Measurements from ENCODE around the gene RPN2. TPM values are rescaled to one million over a fixed set of nuclear protein-coding genes. Genes with fewer than 3 reads are reported as not detected.

Gene RPN2
- total and polyA plus RNA-seq, 2 of the 13 experiments (the other 11 are each of a cell fraction or from before 2014, with no cell fraction given) = 587 to 1,818 TPM

GRCh38 chr20:37285664-37286374 lies 106.7 kb downstream of the RPN2 start (continued):
- peak; percentile 90 to 95 for TF ChIP-seq NR2F1 (CRISPR knock-in tag; IDR thresholded peaks at IDR 0.05)
- no peak for TF ChIP-seq CC2D1A (CRISPR knock-in tag; IDR thresholded peaks at IDR 0.05)
- peak; percentile 97 for TF ChIP-seq HNF4A (CRISPR knock-in tag; IDR thresholded peaks at IDR 0.05)
- TF ChIP-seq, protein P1, sequence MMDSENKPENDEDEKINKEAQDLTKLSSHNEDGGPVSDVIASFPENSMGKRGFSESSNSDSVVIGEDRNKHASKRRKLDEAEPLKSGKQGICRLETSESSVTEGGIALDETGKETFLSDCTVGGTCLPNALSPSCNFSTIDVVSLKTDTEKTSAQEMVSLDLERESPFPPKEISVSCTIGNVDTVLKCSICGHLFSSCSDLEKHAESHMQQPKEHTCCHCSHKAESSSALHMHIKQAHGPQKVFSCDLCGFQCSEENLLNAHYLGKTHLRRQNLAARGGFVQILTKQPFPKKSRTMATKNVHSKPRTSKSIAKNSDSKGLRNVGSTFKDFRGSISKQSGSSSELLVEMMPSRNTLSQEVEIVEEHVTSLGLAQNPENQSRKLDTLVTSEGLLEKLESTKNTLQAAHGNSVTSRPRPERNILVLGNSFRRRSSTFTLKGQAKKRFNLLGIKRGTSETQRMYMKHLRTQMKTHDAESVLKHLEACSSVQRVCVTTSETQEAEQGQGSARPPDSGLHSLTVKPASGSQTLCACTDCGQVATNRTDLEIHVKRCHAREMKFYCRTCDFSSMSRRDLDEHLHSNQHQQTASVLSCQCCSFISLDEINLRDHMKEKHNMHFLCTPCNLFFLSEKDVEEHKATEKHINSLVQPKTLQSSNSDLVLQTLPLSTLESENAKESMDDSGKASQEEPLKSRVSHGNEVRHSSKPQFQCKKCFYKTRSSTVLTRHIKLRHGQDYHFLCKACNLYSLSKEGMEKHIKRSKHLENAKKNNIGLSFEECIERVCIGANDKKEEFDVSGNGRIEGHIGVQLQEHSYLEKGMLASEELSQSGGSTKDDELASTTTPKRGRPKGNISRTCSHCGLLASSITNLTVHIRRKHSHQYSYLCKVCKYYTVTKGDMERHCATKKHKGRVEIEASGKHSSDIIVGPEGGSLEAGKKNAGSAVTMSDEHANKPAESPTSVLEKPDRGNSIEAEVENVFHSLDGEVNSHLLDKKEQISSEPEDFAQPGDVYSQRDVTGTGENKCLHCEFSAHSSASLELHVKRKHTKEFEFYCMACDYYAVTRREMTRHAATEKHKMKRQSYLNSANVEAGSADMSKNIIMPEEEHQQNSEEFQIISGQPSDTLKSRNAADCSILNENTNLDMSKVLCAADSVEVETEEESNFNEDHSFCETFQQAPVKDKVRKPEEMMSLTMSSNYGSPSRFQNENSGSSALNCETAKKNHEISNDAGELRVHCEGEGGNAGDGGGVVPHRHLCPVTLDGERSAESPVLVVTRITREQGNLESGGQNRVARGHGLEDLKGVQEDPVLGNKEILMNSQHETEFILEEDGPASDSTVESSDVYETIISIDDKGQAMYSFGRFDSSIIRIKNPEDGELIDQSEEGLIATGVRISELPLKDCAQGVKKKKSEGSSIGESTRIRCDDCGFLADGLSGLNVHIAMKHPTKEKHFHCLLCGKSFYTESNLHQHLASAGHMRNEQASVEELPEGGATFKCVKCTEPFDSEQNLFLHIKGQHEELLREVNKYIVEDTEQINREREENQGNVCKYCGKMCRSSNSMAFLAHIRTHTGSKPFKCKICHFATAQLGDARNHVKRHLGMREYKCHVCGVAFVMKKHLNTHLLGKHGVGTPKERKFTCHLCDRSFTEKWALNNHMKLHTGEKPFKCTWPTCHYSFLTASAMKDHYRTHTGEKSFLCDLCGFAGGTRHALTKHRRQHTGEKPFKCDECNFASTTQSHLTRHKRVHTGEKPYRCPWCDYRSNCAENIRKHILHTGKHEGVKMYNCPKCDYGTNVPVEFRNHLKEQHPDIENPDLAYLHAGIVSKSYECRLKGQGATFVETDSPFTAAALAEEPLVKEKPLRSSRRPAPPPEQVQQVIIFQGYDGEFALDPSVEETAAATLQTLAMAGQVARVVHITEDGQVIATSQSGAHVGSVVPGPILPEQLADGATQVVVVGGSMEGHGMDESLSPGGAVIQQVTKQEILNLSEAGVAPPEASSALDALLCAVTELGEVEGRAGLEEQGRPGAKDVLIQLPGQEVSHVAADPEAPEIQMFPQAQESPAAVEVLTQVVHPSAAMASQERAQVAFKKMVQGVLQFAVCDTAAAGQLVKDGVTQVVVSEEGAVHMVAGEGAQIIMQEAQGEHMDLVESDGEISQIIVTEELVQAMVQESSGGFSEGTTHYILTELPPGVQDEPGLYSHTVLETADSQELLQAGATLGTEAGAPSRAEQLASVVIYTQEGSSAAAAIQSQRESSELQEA (CRISPR knock-in tag; IDR thresholded peaks at IDR 0.05; ENCODE audit: not compliant biosample characterization) = no peak
- TF ChIP-seq ZNF652 (CRISPR knock-in tag; IDR thresholded peaks at IDR 0.05; ENCODE audit: borderline replicate concordance, low read depth) = no peak
- 0 out of 2 replicates have a peak, but pooled peaks have one; percentile 26 for TF ChIP-seq CREB1 (IDR thresholded peaks at IDR 0.05)
- no peak for TF ChIP-seq CREB1 (CRISPR knock-in tag; IDR thresholded peaks at IDR 0.05)
- TF ChIP-seq NAIF1 (CRISPR knock-in tag; IDR thresholded peaks at IDR 0.05; ENCODE audit: borderline replicate concordance) = 0 out of 2 replicates have a peak, but pooled peaks have one; percentile 64
- no peak for TF ChIP-seq RBM22 (optimal IDR thresholded peaks at IDR 0.05; ENCODE audit: low read length)
- peak; percentile 79; the same call in 1 of the 2 replicates for TF ChIP-seq ZNF12 (CRISPR knock-in tag; IDR thresholded peaks at IDR 0.05)
- TF ChIP-seq, protein P2, sequence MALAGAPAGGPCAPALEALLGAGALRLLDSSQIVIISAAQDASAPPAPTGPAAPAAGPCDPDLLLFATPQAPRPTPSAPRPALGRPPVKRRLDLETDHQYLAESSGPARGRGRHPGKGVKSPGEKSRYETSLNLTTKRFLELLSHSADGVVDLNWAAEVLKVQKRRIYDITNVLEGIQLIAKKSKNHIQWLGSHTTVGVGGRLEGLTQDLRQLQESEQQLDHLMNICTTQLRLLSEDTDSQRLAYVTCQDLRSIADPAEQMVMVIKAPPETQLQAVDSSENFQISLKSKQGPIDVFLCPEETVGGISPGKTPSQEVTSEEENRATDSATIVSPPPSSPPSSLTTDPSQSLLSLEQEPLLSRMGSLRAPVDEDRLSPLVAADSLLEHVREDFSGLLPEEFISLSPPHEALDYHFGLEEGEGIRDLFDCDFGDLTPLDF (CRISPR knock-in tag; IDR thresholded peaks at IDR 0.05) = no peak; the same call in 1 of the 2 replicates
- no peak for TF ChIP-seq HOXA5 (CRISPR knock-in tag; IDR thresholded peaks at IDR 0.05)
- TF ChIP-seq, protein P3, sequence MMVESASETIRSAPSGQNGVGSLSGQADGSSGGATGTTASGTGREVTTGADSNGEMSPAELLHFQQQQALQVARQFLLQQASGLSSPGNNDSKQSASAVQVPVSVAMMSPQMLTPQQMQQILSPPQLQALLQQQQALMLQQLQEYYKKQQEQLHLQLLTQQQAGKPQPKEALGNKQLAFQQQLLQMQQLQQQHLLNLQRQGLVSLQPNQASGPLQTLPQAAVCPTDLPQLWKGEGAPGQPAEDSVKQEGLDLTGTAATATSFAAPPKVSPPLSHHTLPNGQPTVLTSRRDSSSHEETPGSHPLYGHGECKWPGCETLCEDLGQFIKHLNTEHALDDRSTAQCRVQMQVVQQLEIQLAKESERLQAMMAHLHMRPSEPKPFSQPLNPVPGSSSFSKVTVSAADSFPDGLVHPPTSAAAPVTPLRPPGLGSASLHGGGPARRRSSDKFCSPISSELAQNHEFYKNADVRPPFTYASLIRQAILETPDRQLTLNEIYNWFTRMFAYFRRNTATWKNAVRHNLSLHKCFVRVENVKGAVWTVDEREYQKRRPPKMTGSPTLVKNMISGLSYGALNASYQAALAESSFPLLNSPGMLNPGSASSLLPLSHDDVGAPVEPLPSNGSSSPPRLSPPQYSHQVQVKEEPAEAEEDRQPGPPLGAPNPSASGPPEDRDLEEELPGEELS (CRISPR knock-in tag; IDR thresholded peaks at IDR 0.05) = peak; percentile 54; the same call in 1 of the 2 replicates
- TF ChIP-seq ZNF382 (CRISPR knock-in tag; IDR thresholded peaks at IDR 0.05; ENCODE audit: borderline replicate concordance) = no peak
- TF ChIP-seq ZNF580 (CRISPR knock-in tag; IDR thresholded peaks at IDR 0.05; ENCODE audit: borderline replicate concordance, low read depth) = 0 out of 2 replicates have a peak, but pooled peaks have one; percentile 53
- no peak for TF ChIP-seq ARID2 (CRISPR knock-in tag; IDR thresholded peaks at IDR 0.05; ENCODE audit: borderline replicate concordance)

Measured in HepG2 (cell line).